A549 (cell line): ENCODE measurements around the gene NCBP2. TPM values are rescaled to one million over a fixed set of nuclear protein-coding genes. Genes with fewer than 3 reads are reported as not detected.

Experiments
- ATAC-seq, 2 experiments: fragments of 200-7000 bp in 1 of 2; fragments of >200 bp in 1 of 2; cut with Nextera tagmentation in 1 of 2; cut with Tn5 transposase in 1 of 2; 3 replicates each; pipeline versions ENCODE4 v1.8.0 to v1.9.1; 2018 to 2020; ENCODE audit warnings: mild to moderate bottlenecking in 1 of 2, moderate library complexity in 1 of 2
- CTCF ChIA-PET: fragments of 300-600 bp; sonication (Branson Sonifier 250); formaldehyde crosslinking; extraction: SDS; loops from one replicate; lab custom pipeline; 2021; ENCODE audit warnings: antibody characterized with exemption, inconsistent platforms; lab: Yijun Ruan, JAX
- POLR2A ChIA-PET: fragments of 350-600 bp; formaldehyde crosslinking; extraction: SDS; loops from one replicate; lab custom pipeline; 2021; ENCODE audit warnings: antibody characterized with exemption, inconsistent platforms; lab: Yijun Ruan, JAX
- DNase-seq, 2 experiments: peaks; one replicate each; pipeline versions ENCODE4 v3.0.0 to v3.0.0-alpha.2; 2011 to 2016; ENCODE audit warnings: low read depth in 1 of 2, low spot score in 1 of 2
- FAIRE-seq: peaks from 2 replicates; lab custom pipeline; 2011; peaks lifted over from hg19 to GRCh38; lab: Jason Lieb, UNC
- H3K27ac ChIP-seq, 2 experiments: fragments of >200 bp; sonication (Bioruptor Twin); formaldehyde crosslinking; 3 replicates each; pipeline ENCODE4 v1.5.1; 2016 to 2017
- H3K4me1 ChIP-seq: fragments of >200 bp; sonication (Bioruptor Twin); formaldehyde crosslinking; 3 replicates; pipeline ENCODE4 v1.6.1; 2016
- H3K4me2 ChIP-seq: fragments of >200 bp; sonication (Bioruptor Twin); formaldehyde crosslinking; 3 replicates; pipeline ENCODE4 v1.6.1; 2016
- H3K4me3 ChIP-seq: fragments of >200 bp; sonication (Bioruptor Twin); formaldehyde crosslinking; 3 replicates; pipeline ENCODE4 v1.5.1; 2016
- H3K9me3 ChIP-seq: fragments of >200 bp; sonication (Bioruptor Twin); formaldehyde crosslinking; 3 replicates; pipeline ENCODE4 v1.6.1; 2016
- CBX8 ChIP-seq: fragments of 200-600 bp; sonication (generic); IDR thresholded peaks from 2 replicates; pipeline ENCODE4 v1.6.1; 2016
- CHD2 ChIP-seq: fragments of 150-350 bp; IDR thresholded peaks from 2 replicates; pipeline ENCODE4 v1.6.1; 2014; ENCODE audit warnings: low read length; ENCODE audit not compliant: partially characterized antibody
- GATA3 ChIP-seq: IDR thresholded peaks from 2 replicates; pipeline ENCODE4 v1.6.1; 2012; ENCODE audit warnings: borderline replicate concordance
- HEYL ChIP-seq: fragments of 250-450 bp; sonication (Bioruptor Pico); IDR thresholded peaks from 2 replicates; pipeline ENCODE4 v1.8.0; 2021; ENCODE audit warnings: mild to moderate bottlenecking, moderate library complexity
- JUNB ChIP-seq: fragments of >200 bp; sonication (Bioruptor Twin); formaldehyde crosslinking; IDR thresholded peaks from 2 replicates; pipeline ENCODE4 v1.6.1; 2016
- KDM1A ChIP-seq: fragments of 200-600 bp; sonication (generic); IDR thresholded peaks from 2 replicates; pipeline ENCODE4 v1.6.1; 2016; ENCODE audit warnings: low read depth, mild to moderate bottlenecking
- MAFK ChIP-seq: fragments of 450-650 bp; IDR thresholded peaks from 2 replicates; pipeline ENCODE4 v1.6.1; 2014; ENCODE audit not compliant: partially characterized antibody
- MAZ ChIP-seq: fragments of 150-350 bp; IDR thresholded peaks from 2 replicates; pipeline ENCODE4 v1.6.1; 2014; ENCODE audit warnings: antibody characterized with exemption, low read depth, low read length, borderline replicate concordance
- NR3C1 ChIP-seq: fragments of >200 bp; sonication (Bioruptor Twin); formaldehyde crosslinking; IDR thresholded peaks from 3 replicates; pipeline ENCODE4 v1.6.1; 2017
- RAD21 ChIP-seq, 2 experiments: fragments of >200 bp in 1 of 2; sonication (Bioruptor Twin) in 1 of 2; formaldehyde crosslinking in 1 of 2; IDR thresholded peaks in 1 of 2; conservative IDR thresholded peaks in 1 of 2; 2 replicates in 1 of 2; 3 replicates in 1 of 2; pipeline ENCODE4 v1.6.1; 2012 to 2018; ENCODE audit warnings: inconsistent platforms in 1 of 2
- RCOR1 ChIP-seq: fragments of 150-350 bp; IDR thresholded peaks from 2 replicates; pipeline ENCODE4 v1.6.1; 2014; ENCODE audit warnings: antibody characterized with exemption, low read length, low read depth
- RNF2 ChIP-seq: fragments of 200-600 bp; sonication (generic); IDR thresholded peaks from 2 replicates; pipeline ENCODE4 v1.6.1; 2016; ENCODE audit warnings: low read depth, mild to moderate bottlenecking, antibody characterized with exemption, moderate library complexity, borderline replicate concordance
- SMC3 ChIP-seq: fragments of >200 bp; sonication (Bioruptor Twin); formaldehyde crosslinking; IDR thresholded peaks from 3 replicates; pipeline ENCODE4 v1.6.1; 2018; ENCODE audit warnings: inconsistent platforms
- TFCP2L1 ChIP-seq: fragments of 250-450 bp; sonication (Bioruptor Pico); IDR thresholded peaks from 2 replicates; pipeline ENCODE4 v1.5.0; 2021; ENCODE audit warnings: mild to moderate bottlenecking
- ZFP36 ChIP-seq: fragments of 450-650 bp; IDR thresholded peaks from 2 replicates; pipeline ENCODE4 v1.6.1; 2014; ENCODE audit warnings: borderline replicate concordance; ENCODE audit not compliant: partially characterized antibody
- WGBS: methylation state at CpG from one replicate; pipeline ENCODE4 v1.1.6; 2017; ENCODE audit errors: missing lambda C conversion rate; 5-methylcytosine and 5-hydroxymethylcytosine counted together
- polyA plus RNA-seq, 4 experiments: library from polyadenylated mRNA; depleted of rRNA in 3 of 4; stranded (reverse); fragments of >200 nt; fragmentation: RNase III in 1 of 4; extraction: RNeasy Plus Mini Kit Qiagen cat#74134 plus additional on column Dnase treatment in 1 of 4; gene quantifications; 2 replicates in 3 of 4; 3 replicates in 1 of 4; pipeline ENCODE4 v1.2.3, GENCODE V29; 2011 to 2017
- TF ChIP-seq, protein P1 (sequence below): IDR thresholded peaks from 2 replicates; pipeline ENCODE4 v1.6.1; 2012; ENCODE audit warnings: low read depth, borderline replicate concordance
- TF ChIP-seq, protein P2 (sequence below): fragments of 450-650 bp; IDR thresholded peaks from 2 replicates; pipeline ENCODE4 v1.6.1; 2014; ENCODE audit warnings: antibody characterized with exemption
- TF ChIP-seq, protein P3 (sequence below): fragments of >200 bp; sonication (Bioruptor Twin); formaldehyde crosslinking; IDR thresholded peaks from 3 replicates; pipeline ENCODE4 v1.6.1; 2016
- TF ChIP-seq, protein P4 (sequence below): fragments of >200 bp; sonication (Bioruptor Twin); formaldehyde crosslinking; IDR thresholded peaks from 3 replicates; pipeline ENCODE4 v1.5.1; 2016

The NCBP2 gene
- polyA plus RNA-seq, 2 of the 4 experiments (the other 2 are of a cell fraction): 63.6 to 68.0 TPM

DNA sequence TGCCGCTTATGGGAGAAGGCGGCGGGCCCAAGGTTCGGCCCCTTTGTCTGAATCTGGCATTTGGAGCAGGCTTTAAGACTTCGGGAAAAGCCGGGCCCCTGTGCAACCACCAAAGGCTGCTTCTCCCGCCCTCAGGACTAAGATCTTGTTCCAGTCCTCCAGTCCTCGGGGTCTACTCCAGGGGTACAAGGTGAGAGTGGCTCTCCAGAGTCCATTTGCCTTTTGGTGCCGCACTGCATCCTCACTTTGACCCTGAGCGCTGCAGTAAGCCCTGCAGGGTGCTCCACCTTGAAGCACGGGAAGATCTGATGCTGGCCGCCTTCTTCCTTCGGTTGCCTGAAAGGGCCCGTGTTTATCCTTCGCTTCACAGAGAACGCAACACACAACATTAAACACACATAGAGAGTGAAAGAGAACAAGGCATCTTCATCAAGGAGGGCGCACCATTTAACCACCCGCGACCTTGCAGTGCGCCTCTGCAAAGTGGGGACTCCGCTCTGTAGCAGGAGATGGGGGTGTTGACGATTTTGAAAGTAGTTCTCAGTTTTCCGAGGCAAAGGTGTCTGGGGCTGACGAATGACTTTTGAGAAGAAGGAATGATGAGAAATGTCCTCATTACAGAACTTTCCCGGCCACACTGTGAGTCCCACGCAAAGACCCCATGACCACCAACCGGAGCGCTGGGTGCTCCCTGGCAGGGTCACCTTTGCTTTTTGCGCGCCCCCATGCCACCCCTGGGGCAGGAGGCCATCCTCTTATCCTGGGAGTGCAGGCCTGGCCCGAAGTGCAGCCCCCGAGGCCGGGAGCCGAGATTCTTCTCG is 25.3 kb upstream of the NCBP2 start (continued):
- TF ChIP-seq, protein P1, sequence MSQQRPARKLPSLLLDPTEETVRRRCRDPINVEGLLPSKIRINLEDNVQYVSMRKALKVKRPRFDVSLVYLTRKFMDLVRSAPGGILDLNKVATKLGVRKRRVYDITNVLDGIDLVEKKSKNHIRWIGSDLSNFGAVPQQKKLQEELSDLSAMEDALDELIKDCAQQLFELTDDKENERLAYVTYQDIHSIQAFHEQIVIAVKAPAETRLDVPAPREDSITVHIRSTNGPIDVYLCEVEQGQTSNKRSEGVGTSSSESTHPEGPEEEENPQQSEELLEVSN: no peak
- TF ChIP-seq GATA3 (no peak), RNF2 (no peak), TFCP2L1 (no peak)

DNA sequence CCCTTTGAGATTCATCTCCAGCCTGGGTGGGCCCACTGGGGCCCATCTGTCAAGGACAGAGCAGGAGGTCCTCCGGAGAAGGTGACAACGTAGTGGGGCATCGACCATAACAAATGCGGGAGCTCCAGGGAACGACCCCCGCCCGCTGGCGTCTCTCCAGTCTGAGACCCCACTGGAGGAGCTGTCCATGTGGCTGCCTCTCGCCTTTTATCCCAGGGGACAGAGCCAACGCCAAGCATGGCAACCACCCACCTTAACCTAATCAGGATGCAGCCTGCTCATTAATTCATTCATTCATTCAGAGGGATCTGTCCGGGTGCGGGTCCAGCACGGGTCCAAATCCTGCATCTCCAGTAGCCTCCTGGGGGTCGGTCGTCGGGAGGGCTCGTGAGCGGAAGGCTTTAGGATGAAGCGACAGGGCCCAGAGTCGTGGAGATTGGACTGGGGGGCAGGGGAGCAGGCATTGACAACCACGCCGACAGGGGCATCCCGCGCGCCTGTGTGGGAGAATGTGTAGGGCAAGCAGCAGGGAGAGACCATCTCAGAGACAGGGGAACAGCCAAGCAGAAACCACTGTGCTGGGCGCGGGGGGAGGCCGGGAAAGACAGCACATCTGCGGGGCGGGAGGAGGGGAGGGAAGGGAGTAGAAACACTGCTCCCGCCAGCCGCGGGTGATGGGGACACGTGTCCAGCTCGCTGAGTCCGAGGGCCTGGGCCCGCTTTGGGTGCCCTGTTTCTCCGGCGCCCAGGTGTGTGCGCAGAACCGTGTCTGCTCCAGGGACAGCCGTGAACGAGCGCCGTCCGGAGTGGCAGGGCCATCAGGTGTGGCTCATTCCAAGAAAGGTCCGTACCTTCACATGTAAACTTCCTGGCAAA is 24.4 kb upstream of the NCBP2 start:
- Histone ChIP-seq H3K4me1 (no peaks in the 10 kb centered on the region), H3K4me2 (no peak overlapping the region), H3K27ac (no peak overlapping the region), H3K9me3 (no peaks in the 10 kb centered on the region; the same call in 2 of the 3 replicates), H3K4me3 (no peak overlapping the region)
- WGBS: 95% methylated on average over 33 of the region's 47 CpGs
- ATAC-seq: no peak
- DNase-seq: no peak
- CTCF ChIA-PET: no interaction called here
- POLR2A ChIA-PET: no interaction called here
- TF ChIP-seq NR3C1 (no peak), KDM1A (no peak), ZFP36 (no peak), MAZ (no peak), HEYL (no peak), RCOR1 (no peak), JUNB (no peak), CBX8 (no peak), CHD2 (no peak)
- TF ChIP-seq, protein P1: no peak
- TF ChIP-seq, protein P2, sequence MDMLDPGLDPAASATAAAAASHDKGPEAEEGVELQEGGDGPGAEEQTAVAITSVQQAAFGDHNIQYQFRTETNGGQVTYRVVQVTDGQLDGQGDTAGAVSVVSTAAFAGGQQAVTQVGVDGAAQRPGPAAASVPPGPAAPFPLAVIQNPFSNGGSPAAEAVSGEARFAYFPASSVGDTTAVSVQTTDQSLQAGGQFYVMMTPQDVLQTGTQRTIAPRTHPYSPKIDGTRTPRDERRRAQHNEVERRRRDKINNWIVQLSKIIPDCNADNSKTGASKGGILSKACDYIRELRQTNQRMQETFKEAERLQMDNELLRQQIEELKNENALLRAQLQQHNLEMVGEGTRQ: no peak
- TF ChIP-seq, protein P3, sequence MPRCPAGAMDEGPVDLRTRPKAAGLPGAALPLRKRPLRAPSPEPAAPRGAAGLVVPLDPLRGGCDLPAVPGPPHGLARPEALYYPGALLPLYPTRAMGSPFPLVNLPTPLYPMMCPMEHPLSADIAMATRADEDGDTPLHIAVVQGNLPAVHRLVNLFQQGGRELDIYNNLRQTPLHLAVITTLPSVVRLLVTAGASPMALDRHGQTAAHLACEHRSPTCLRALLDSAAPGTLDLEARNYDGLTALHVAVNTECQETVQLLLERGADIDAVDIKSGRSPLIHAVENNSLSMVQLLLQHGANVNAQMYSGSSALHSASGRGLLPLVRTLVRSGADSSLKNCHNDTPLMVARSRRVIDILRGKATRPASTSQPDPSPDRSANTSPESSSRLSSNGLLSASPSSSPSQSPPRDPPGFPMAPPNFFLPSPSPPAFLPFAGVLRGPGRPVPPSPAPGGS: no peak
- FAIRE-seq: no peak

DNA sequence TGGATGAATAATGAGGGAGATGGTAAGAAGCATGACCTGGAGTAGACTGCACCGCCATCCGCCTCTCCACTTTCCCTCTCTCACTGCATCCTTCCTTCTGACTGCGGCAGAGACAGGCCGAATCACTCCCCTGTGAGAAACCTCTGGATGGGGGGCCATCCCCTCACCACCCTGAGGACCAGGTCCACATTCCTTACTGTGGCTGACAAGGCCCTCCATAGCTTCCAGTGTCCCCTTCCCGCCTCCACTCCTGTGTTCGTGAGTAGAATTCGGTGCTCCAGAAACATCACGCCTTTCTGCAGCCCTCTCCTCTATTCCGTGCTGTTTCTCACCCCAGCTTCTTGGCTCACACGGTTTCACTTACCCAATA is 23.5 kb upstream of the NCBP2 start:
- Histone ChIP-seq H3K4me3 (no peak overlapping the region), H3K4me1 (no peaks in the 10 kb centered on the region), H3K4me2 (no peak overlapping the region), H3K9me3 (no peaks in the 10 kb centered on the region; the same call in 2 of the 3 replicates), H3K27ac (no peak overlapping the region)
- no peak for TF ChIP-seq SMC3
- TF ChIP-seq, protein P4, sequence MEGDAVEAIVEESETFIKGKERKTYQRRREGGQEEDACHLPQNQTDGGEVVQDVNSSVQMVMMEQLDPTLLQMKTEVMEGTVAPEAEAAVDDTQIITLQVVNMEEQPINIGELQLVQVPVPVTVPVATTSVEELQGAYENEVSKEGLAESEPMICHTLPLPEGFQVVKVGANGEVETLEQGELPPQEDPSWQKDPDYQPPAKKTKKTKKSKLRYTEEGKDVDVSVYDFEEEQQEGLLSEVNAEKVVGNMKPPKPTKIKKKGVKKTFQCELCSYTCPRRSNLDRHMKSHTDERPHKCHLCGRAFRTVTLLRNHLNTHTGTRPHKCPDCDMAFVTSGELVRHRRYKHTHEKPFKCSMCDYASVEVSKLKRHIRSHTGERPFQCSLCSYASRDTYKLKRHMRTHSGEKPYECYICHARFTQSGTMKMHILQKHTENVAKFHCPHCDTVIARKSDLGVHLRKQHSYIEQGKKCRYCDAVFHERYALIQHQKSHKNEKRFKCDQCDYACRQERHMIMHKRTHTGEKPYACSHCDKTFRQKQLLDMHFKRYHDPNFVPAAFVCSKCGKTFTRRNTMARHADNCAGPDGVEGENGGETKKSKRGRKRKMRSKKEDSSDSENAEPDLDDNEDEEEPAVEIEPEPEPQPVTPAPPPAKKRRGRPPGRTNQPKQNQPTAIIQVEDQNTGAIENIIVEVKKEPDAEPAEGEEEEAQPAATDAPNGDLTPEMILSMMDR: no peak
- no peak for TF ChIP-seq MAFK
- TF ChIP-seq RNF2: no peak
- TF ChIP-seq RAD21 (conservative IDR thresholded peaks at IDR 0.05 in 1 of 2, IDR thresholded peaks at IDR 0.05 in 1 of 2): no peak
- ChIA-PET POLR2A (no interaction called here), CTCF (interaction anchor here (0.6 kb wide), 1 partner anchor 11 kb away, joined by 3 read pairs; no protein-coding TSS in a partner anchor)
- ATAC-seq (no peak), FAIRE-seq (no peak), DNase-seq (no peak)
- 94% methylated on average over 10 of the region's 10 CpGs for WGBS
